GM19467 (cell line): ENCODE data around the gene TBC1D5.
"Not testable (repeated sequence)": the region's sequence is repeated elsewhere in the genome, so short reads cannot be mapped to it uniquely, and the experiment has no call there.

ENCODE experiments used
- ATAC-seq: cut with Tn5 transposase; IDR thresholded peaks from one replicate; pipeline ENCODE4 v1.9.1; 2021; ENCODE audit warnings: mild to moderate bottlenecking, moderate library complexity; ENCODE audit not compliant: unreplicated experiment

The TBC1D5 gene

GRCh38 chr3:17714473-17714872 is 28.0 kb downstream of the TBC1D5 start:
- ATAC-seq, result no peak

GRCh38 chr3:17709236-17709810 is 33.1 kb downstream of the TBC1D5 start:
- ATAC-seq, result no peak

GRCh38 chr3:17707813-17708543 is 34.5 kb downstream of the TBC1D5 start:
- no peak for ATAC-seq

GRCh38 chr3:17705991-17706390 is 36.4 kb downstream of the TBC1D5 start:
- not testable (repeated sequence) for ATAC-seq

GRCh38 chr3:17699815-17700214 is 42.6 kb downstream of the TBC1D5 start:
- ATAC-seq, result not testable (repeated sequence)

- not testable (repeated sequence) for ATAC-seq
Observed at GRCh38 chr3:17695665-17696064, 46.8 kb downstream of the TBC1D5 start.

- not testable (repeated sequence) for ATAC-seq
Observed at GRCh38 chr3:17693670-17693999, 48.8 kb downstream of the TBC1D5 start.

- not testable (repeated sequence) for ATAC-seq
Observed at GRCh38 chr3:17692846-17693669, 49.4 kb downstream of the TBC1D5 start.

GRCh38 chr3:17687566-17687965 is 54.9 kb downstream of the TBC1D5 start:
- no peak for ATAC-seq

- no peak for ATAC-seq
Observed at GRCh38 chr3:17686613-17687012, 55.8 kb downstream of the TBC1D5 start.

GRCh38 chr3:17683542-17684207 is 58.8 kb downstream of the TBC1D5 start:
- ATAC-seq, result no peak

- ATAC-seq, result no peak
Observed at GRCh38 chr3:17680530-17680929, 61.9 kb downstream of the TBC1D5 start.

- ATAC-seq, result no peak
Observed at GRCh38 chr3:17678116-17678741, 64.2 kb downstream of the TBC1D5 start.

- ATAC-seq, result no peak
Observed at GRCh38 chr3:17674082-17674686, 68.2 kb downstream of the TBC1D5 start.

GRCh38 chr3:17672506-17672905 is 69.9 kb downstream of the TBC1D5 start:
- no peak for ATAC-seq

GRCh38 chr3:17670749-17671148 is 71.7 kb downstream of the TBC1D5 start:
- ATAC-seq, result no peak

- ATAC-seq, result no peak
Observed at GRCh38 chr3:17664923-17665322, 77.5 kb downstream of the TBC1D5 start.

- ATAC-seq, result no peak
Observed at GRCh38 chr3:17656264-17656663, 86.2 kb downstream of the TBC1D5 start.

- ATAC-seq, result peak; percentile 64
Observed at GRCh38 chr3:17655743-17656142, 86.7 kb downstream of the TBC1D5 start.

GRCh38 chr3:17649748-17650147 is 92.7 kb downstream of the TBC1D5 start:
- ATAC-seq, result not testable (repeated sequence)
